H1 (cell line): ENCODE measurements around the gene HSPA12A. TPM values are rescaled to one million over a fixed set of nuclear protein-coding genes. Genes with fewer than 3 reads are reported as not detected.

Experiments
- CTCF ChIP-seq, 3 experiments: IDR thresholded peaks; 1 replicate in 2 of 3; 2 replicates in 1 of 3; pipeline versions ENCODE4 v1.5.1 to v1.6.1; 2011; ENCODE audit warnings: low read length in 3 of 3, mild to moderate bottlenecking in 3 of 3, inconsistent platforms in 2 of 3, low read depth in 1 of 3, moderate library complexity in 1 of 3; ENCODE audit not compliant: insufficient read depth in 1 of 3; ENCODE audit errors: control extremely low read depth in 1 of 3
- HDAC6 ChIP-seq: IDR thresholded peaks from one replicate; pipeline ENCODE4 v1.7.1; 2012; ENCODE audit warnings: low read depth, mild to moderate bottlenecking, inconsistent platforms, low read length, moderate library complexity
- KDM1A ChIP-seq: fragments of 200-600, 300-600 bp; sonication (generic); IDR thresholded peaks from 2 replicates; pipeline ENCODE4 v1.7.1; 2016; ENCODE audit warnings: mild to moderate bottlenecking, low read length, borderline replicate concordance
- MAX ChIP-seq: IDR thresholded peaks from 2 replicates; pipeline ENCODE4 v1.6.1; 2012; ENCODE audit warnings: inconsistent platforms
- RXRA ChIP-seq: IDR thresholded peaks from 2 replicates; pipeline ENCODE4 v1.6.1; 2011; ENCODE audit warnings: low read depth, mild to moderate bottlenecking, low read length, moderate library complexity; ENCODE audit not compliant: insufficient read depth
- polyA plus RNA-seq, 7 experiments: library from polyadenylated mRNA; depleted of rRNA in 3 of 7; stranded (reverse) in 5 of 7; unstranded in 2 of 7; fragments of >200 nt in 5 of 7; fragments of 200-250 nt in 2 of 7; gene quantifications; 1 replicate in 5 of 7; 2 replicates in 1 of 7; 4 replicates in 1 of 7; pipeline versions ENCODE4 v1.2.1 to v1.2.3, GENCODE V29; 2011 to 2013; ENCODE audit warnings: missing spikeins in 2 of 7, mixed read lengths in 2 of 7
- total RNA-seq: library from RNA; stranded (reverse); fragmentation: NEBNext Ultra II Directional; extraction: Animal tissue kit (Norgen Biotek cat#: 25700); gene quantifications from 2 replicates; pipeline ENCODE4 v1.2.1, GENCODE V29; 2021

The HSPA12A gene
- total and polyA plus RNA-seq, 2 of the 8 experiments (the other 6 are each of a cell fraction or from before 2014, with no cell fraction given): 3.1 to 6.9 TPM

GRCh38 chr10:116787053-116787659, 44.8 kb upstream of the HSPA12A start (continued):
- TF ChIP-seq HDAC6: no peak
- TF ChIP-seq CTCF (IDR thresholded peaks at IDR 0.05; ENCODE audit: control extremely low read depth in 1 of 3, insufficient read depth in 1 of 3, low read depth in 1 of 3, low read length in 3 of 3): no peak
- no peak for TF ChIP-seq MAX
- TF ChIP-seq KDM1A: no peak
- TF ChIP-seq RXRA: no peak
